Parietal lobe (tissue), 2 donors: ENCODE data around the gene GAGE12E. TPM values are rescaled to one million over a fixed set of nuclear protein-coding genes. Genes with fewer than 3 reads are reported as not detected.

Experiments used
- small RNA-seq: library from RNA; depleted of rRNA; stranded (forward); fragments of <200 nt; gene quantifications from one replicate; pipeline ENCODE3, GENCODE V24; 2014; ENCODE audit warnings: low replicate concordance
- total RNA-seq: library from RNA; depleted of rRNA; stranded (reverse); fragments of >200 nt; gene quantifications from one replicate; pipeline ENCODE4 v1.2.3, GENCODE V29; 2014

The GAGE12E gene
- total RNA-seq, result not detected

GRCh38 chrX:49550989-49551388 is at the start of gene GAGE12E:
TSS of gene GAGE12E (plus strand) at chrX:49551289. CDS start at chrX:49552444, 1,155 bp downstream.

GRCh38 chrX:49531877-49532276 is 19.2 kb upstream of the GAGE12E start, which contains the start of gene GAGE12C:
TSS of gene GAGE12C (plus strand) at chrX:49532177. CDS start at chrX:49533332, 1,155 bp downstream.

DNA sequence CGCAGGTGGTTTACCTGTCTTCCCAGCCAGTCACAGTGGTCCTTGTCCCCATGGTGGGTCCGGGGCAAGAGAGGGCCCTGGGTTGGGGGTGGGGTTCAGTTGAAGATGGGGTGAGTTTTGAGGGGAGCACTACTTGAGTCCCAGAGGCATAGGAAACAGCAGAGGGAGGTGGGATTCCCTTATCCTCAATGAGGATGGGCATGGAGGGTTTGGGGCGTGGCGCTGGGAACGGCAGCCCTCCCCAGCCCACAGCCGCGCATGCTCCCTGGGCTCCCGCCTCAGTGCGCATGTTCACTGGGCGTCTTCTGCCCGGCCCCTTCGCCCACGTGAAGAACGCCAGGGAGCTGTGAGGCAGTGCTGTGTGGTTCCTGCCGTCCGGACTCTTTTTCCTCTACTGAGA is 9.7 kb upstream of the GAGE12E start, which contains the start of gene GAGE12D:
TSS of gene GAGE12D (plus strand) at position 301 of the 400 bp plus-strand sequence. CDS start 1,155 bp downstream, outside the sequence.

DNA sequence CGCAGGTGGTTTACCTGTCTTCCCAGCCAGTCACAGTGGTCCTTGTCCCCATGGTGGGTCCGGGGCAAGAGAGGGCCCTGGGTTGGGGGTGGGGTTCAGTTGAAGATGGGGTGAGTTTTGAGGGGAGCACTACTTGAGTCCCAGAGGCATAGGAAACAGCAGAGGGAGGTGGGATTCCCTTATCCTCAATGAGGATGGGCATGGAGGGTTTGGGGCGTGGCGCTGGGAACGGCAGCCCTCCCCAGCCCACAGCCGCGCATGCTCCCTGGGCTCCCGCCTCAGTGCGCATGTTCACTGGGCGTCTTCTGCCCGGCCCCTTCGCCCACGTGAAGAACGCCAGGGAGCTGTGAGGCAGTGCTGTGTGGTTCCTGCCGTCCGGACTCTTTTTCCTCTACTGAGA is 9.5 kb downstream of the GAGE12E start, which contains the start of gene GAGE12F:
TSS of gene GAGE12F (plus strand) at position 301 of the 400 bp plus-strand sequence. CDS start 1,155 bp downstream, outside the sequence.

GRCh38 chrX:49570100-49570499 is 19.0 kb downstream of the GAGE12E start, which contains the start of gene GAGE12G:
TSS of gene GAGE12G (plus strand) at chrX:49570400. CDS start at chrX:49571555, 1,155 bp downstream.

GRCh38 chrX:49579649-49580048 is 28.6 kb downstream of the GAGE12E start, which contains the start of gene GAGE12H:
TSS of gene GAGE12H (plus strand) at chrX:49579949. CDS start at chrX:49581104, 1,155 bp downstream.

GRCh38 chrX:49589196-49589595 is 38.1 kb downstream of the GAGE12E start, which contains the start of gene GAGE2A:
TSS of gene GAGE2A (plus strand) at chrX:49589496. CDS start at chrX:49590651, 1,155 bp downstream.

DNA sequence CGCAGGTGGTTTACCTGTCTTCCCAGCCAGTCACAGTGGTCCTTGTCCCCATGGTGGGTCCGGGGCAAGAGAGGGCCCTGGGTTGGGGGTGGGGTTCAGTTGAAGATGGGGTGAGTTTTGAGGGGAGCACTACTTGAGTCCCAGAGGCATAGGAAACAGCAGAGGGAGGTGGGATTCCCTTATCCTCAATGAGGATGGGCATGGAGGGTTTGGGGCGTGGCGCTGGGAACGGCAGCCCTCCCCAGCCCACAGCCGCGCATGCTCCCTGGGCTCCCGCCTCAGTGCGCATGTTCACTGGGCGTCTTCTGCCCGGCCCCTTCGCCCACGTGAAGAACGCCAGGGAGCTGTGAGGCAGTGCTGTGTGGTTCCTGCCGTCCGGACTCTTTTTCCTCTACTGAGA is 47.6 kb downstream of the GAGE12E start, which contains the start of gene GAGE1:
TSS of gene GAGE1 (plus strand) at position 301 of the 400 bp plus-strand sequence. CDS start 1,155 bp downstream, outside the sequence.

Small RNA genes within 50 kb of the gene (small RNA-seq; reads per million reads assigned to genes)
- gene GAGE12B, result not detected

Other genes with a start within 250 kb of the GAGE12E start
- gene GAGE10, start 247.6 kb upstream of the GAGE12E start, total RNA-seq, result not detected
- gene GAGE12J, start 229.3 kb upstream of the GAGE12E start, total RNA-seq, result not detected
- not detected for gene GAGE13, start 219.7 kb upstream of the GAGE12E start, total RNA-seq
- not detected for gene GAGE12C, start 19.1 kb upstream of the GAGE12E start, total RNA-seq
- gene GAGE12D, start 9.6 kb upstream of the GAGE12E start, total RNA-seq, result not detected
- not detected for gene GAGE12F, start 9.6 kb downstream of the GAGE12E start, total RNA-seq
- not detected for gene GAGE12G, start 19.1 kb downstream of the GAGE12E start, total RNA-seq
- not detected for gene GAGE12H, start 28.7 kb downstream of the GAGE12E start, total RNA-seq
- gene GAGE2A, start 38.2 kb downstream of the GAGE12E start, total RNA-seq, result not detected
- gene GAGE1, start 47.7 kb downstream of the GAGE12E start, total RNA-seq, result not detected
- gene PAGE1, start 144.7 kb downstream of the GAGE12E start, total RNA-seq, result not detected